Urinary bladder (tissue), 4 donors: ENCODE results near the gene DGKA. TPM values are rescaled to one million over a fixed set of nuclear protein-coding genes. Genes with fewer than 3 reads are reported as not detected.
"Not testable (repeated sequence)": the region's sequence is repeated elsewhere in the genome, so short reads cannot be mapped to it uniquely, and the experiment has no call there.

Source experiments
- DNase-seq: peaks from one replicate; pipeline ENCODE4 v3.0.0-alpha.2; 2015; ENCODE audit errors: extremely low spot score
- H3K27ac ChIP-seq: one replicate; pipeline ENCODE4 v1.5.1; 2013; ENCODE audit warnings: low read depth, mild to moderate bottlenecking, moderate library complexity
- H3K36me3 ChIP-seq: one replicate; pipeline ENCODE4 v1.6.1; 2013; ENCODE audit warnings: mild to moderate bottlenecking, moderate library complexity; ENCODE audit not compliant: insufficient read depth
- H3K4me1 ChIP-seq: one replicate; pipeline ENCODE4 v1.6.1; 2013; ENCODE audit warnings: mild to moderate bottlenecking, moderate library complexity; ENCODE audit not compliant: insufficient read depth
- H3K4me3 ChIP-seq: one replicate; pipeline ENCODE4 v1.5.1; 2013; ENCODE audit warnings: low read depth, low read length
- WGBS: extraction: QIAGEN DNeasy Blood & Tissue Kit; methylation state at CpG from one replicate; pipeline ENCODE4 v1.1.7; 2013; 5-methylcytosine and 5-hydroxymethylcytosine counted together
- polyA plus RNA-seq: library from polyadenylated mRNA; stranded (reverse); fragments of 200-250 nt; gene quantifications from one replicate; pipeline ENCODE4 v1.2.3, GENCODE V29; 2013
- total RNA-seq: library from RNA; depleted of rRNA; stranded (reverse); fragments of >200 nt; gene quantifications from one replicate; pipeline ENCODE4 v1.2.3, GENCODE V29; 2014
- donor health status: healthy with polysubstance abuse.
- donor health status: healthy.

The DGKA gene
- total and polyA plus RNA-seq, 2 donors: 31.7 to 33.6 TPM

- WGBS: under 1% methylated on average over 45 of the region's 45 CpGs
- Histone ChIP-seq H3K4me1 (no peaks in the 10 kb centered on the region), H3K36me3 (no peaks in the 10 kb centered on the region), H3K27ac (peak within 1 kb of the TSS; percentile 52), H3K4me3 (peak within 1 kb of the TSS; percentile 77)
- peak; percentile 76 for DNase-seq
These were observed 35.7 kb downstream of the DGKA start, which contains the start of gene CDK2 for GRCh38 chr12:55966408-55967281. TSS of gene CDK2 (plus strand) at chr12:55966830. CDS start at chr12:55967009, 179 bp downstream.

GRCh38 chr12:55969356-55969755, 38.4 kb downstream of the DGKA start:
- H3K27ac ChIP-seq: no peak overlapping the region
- WGBS: 64% methylated on average over 4 of the region's 4 CpGs
- H3K4me3 ChIP-seq: no peak overlapping the region
- H3K36me3 ChIP-seq: no peaks in the 10 kb centered on the region
- DNase-seq: no peak
- H3K4me1 ChIP-seq: no peaks in the 10 kb centered on the region

- 90% methylated on average over 7 of the region's 7 CpGs for WGBS
- Histone ChIP-seq H3K36me3 (no peaks in the 10 kb centered on the region), H3K4me3 (no peak overlapping the region), H3K27ac (no peak overlapping the region), H3K4me1 (peaks cover 2% of the 10 kb centered on the region)
- no peak for DNase-seq
These were observed 39.8 kb downstream of the DGKA start for GRCh38 chr12:55970775-55971174.

- H3K36me3 ChIP-seq: no peaks in the 10 kb centered on the region
- H3K4me3 ChIP-seq: no peak overlapping the region
- no peak overlapping the region for H3K27ac ChIP-seq
- WGBS: 46% methylated on average over 3 of the region's 3 CpGs
- DNase-seq: no peak
- peaks cover 2% of the 10 kb centered on the region for H3K4me1 ChIP-seq
These were observed 41.1 kb downstream of the DGKA start for GRCh38 chr12:55972042-55972441.

DNA sequence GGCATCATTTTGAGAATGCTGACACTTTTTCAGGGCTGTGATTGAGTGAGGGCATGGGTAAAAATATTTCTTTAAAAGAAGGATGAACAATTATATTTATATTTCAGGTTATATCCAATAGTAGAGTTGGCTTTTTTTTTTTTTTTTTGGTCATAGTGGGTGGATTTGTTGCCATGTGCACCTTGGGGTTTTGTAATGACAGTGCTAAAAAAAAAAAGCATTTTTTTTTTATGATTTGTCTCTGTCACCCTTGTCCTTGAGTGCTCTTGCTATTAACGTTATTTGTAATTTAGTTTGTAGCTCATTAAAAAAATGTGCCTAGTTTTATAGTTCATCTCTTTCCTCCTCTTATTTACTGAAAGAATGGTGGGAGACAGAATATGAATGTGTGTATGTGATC, 41.5 kb downstream of the DGKA start:
- Histone ChIP-seq H3K36me3 (no peaks in the 10 kb centered on the region), H3K4me1 (peaks cover 2% of the 10 kb centered on the region), H3K27ac (no peak overlapping the region), H3K4me3 (no peak overlapping the region)
- WGBS: 24% methylated on average over 1 of the region's 1 CpG
- DNase-seq: no peak

DNA sequence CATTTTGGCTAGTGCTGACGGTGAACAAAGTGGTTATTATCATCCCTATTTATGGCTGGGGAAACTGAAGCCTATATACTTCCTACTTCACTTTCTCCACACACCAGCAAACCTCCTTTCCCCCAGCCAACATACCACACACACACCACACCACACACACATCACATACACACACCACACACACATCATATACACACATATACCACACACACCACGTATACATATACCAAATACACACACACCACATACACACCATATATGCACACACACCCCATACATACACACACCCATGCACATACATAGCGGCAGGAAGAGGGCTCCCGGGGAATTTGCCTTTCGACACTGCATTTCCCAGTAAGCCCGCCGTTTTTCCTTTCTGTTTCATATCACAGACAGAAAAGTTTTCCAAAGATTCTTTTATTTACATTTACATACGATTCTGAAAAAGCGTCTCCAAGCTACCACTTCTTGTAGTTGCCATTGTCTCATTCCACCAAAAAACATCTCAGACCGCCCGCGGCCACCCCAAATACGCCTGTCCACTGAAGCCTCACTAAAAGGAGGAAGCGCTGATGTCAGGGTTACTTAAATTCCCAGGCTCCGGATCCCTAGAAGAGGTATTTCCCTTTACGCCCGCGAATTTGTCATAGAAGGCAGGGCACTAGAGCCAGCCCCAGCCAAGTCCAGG, 42.1 kb downstream of the DGKA start:
- Histone ChIP-seq H3K4me3 (peak overlapping the region; percentile 33), H3K4me1 (peaks cover 2% of the 10 kb centered on the region), H3K36me3 (no peaks in the 10 kb centered on the region), H3K27ac (peak overlapping the region; percentile 97)
- under 1% methylated on average over 18 of the region's 18 CpGs for whole genome bisulfite sequencing
- no peak for DNase-seq

DNA sequence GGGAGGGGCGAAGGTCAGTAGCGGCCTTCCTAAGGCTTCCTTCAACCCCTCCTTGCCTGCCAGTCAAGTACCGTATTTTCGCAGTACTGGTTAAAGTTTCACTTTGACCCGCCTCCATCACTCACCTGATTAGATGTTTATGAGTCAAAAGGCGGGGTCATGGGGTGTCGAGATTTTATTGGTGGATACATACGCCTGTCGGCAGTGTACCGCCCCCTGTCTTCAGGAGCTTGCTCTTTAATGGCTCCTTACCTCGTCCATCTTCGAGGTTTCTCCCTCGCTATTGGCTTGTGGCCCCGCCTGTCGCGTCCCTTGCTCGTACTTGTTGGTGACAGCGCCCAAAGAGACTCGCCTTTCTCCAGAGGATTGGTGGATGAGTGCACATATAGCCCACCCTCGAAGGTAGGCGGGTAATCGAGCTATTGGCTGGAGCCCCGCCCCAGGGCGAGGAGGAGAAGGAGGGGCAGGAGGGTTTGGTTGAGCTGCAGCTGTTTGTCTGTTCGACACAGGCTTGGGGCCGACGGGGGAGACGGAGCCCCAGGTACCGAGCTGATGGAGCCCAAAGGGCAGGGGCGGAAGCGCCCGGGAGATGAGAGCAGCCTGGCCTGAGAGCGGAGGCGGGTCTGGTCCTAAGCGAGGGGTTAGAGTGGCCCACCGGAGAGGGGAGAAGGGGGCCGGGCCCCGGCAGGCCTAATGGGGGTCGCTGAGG, 42.8 kb downstream of the DGKA start, which contains the start of gene RAB5B:
Gene RAB5B, plus strand, starts transcription at position 480 of the 709 bp plus-strand sequence. CDS start 12,883 bp downstream, outside the sequence.
- Histone ChIP-seq H3K4me3 (peak within 1 kb of the TSS; percentile 73), H3K36me3 (no peaks in the 10 kb centered on the region), H3K4me1 (peaks cover 2% of the 10 kb centered on the region), H3K27ac (peak within 1 kb of the TSS; percentile 97)
- DNase-seq: peak; percentile 100
- under 1% methylated on average over 39 of the region's 39 CpGs for WGBS

- under 1% methylated on average over 15 of the region's 15 CpGs for WGBS
- Histone ChIP-seq H3K4me3 (peak overlapping the region; percentile 73), H3K27ac (peak overlapping the region; percentile 89), H3K36me3 (no peaks in the 10 kb centered on the region), H3K4me1 (peaks cover 2% of the 10 kb centered on the region)
- DNase-seq: no peak
These were observed 43.4 kb downstream of the DGKA start for GRCh38 chr12:55974308-55974730.

DNA sequence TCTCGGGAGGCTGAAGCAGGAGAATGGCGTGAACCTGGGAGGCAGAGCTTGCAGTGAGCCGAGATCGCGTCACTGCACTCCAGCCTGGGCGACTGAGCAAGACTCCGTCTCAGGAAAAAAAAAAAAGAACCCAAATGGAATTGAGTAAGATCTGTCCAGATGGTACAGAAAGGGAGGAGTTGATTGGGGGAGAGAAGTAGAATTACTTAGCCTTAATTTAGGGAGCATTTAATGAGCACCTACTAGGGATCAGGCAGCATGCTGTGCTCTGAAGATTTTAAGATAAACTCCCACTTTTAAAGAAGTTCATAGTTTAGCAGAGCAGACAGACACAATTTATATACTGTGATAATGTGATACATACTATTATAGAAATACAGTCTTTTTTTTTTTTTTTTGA, 47.4 kb downstream of the DGKA start:
- H3K27ac ChIP-seq: no peak overlapping the region
- WGBS: 97% methylated on average over 7 of the region's 7 CpGs
- no peak overlapping the region for H3K4me3 ChIP-seq
- no peaks in the 10 kb centered on the region for H3K36me3 ChIP-seq
- no peak for DNase-seq
- peaks cover 2% of the 10 kb centered on the region for H3K4me1 ChIP-seq

DNA sequence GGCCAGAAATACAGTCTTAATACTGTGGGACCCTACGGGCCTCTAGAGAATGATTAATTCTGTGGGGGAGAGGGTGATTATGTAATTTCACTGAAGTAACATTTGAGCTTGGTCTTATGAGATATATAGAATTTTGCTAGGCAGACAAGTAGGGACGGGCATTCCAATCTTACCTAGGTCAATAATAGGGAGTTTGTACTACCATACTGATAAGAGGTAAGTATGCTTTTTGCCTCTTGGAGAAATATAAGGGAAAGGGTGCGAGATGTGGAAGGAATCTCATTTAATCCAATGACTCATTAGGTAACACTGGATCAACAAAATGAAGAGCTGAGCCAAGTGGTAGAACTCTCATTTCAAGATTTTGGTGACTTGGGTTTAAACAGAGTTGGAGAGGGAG, 48.1 kb downstream of the DGKA start:
- Histone ChIP-seq H3K4me3 (no peak overlapping the region), H3K27ac (no peak overlapping the region), H3K36me3 (no peaks in the 10 kb centered on the region), H3K4me1 (peaks cover 2% of the 10 kb centered on the region)
- 91% methylated on average over 3 of the region's 3 CpGs for WGBS
- no peak for DNase-seq

- H3K4me1 ChIP-seq, DNase-seq, H3K4me3 ChIP-seq, H3K27ac ChIP-seq, H3K36me3 ChIP-seq: not testable (repeated sequence)
- 70% methylated on average over 5 of the region's 5 CpGs for WGBS
These were observed 50.9 kb downstream of the DGKA start for GRCh38 chr12:55981882-55982281.

DNA sequence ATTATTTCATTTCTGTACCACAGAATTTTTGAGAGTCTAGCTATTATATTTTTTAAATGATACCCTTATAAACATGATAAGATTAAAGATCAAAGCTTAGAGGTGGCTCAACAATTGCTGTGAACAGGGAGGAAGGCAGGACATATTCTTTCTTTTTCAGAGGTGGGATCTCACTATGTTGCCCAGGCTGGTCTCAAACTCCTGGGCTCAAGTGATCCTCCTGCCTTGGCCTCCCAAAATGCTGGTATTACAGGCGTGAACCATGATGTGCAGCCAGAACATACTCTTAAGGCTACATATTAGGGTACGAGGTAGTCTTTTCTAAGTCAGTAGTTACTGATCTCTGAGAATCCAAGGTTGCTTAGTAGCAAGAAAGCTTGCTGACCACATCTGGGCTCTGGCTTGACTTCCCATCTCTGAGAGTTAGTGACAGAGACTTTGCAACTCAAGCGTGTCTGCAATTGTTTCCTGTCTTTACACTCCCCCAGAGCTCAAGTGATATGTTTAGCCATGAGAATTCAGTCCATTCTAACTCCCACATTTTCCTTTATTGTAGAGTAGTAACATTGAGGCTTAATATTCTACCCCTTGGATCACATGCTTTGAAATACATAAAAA, 51.5 kb downstream of the DGKA start:
- H3K36me3 ChIP-seq: no peaks in the 10 kb centered on the region
- WGBS: 74% methylated on average over 3 of the region's 3 CpGs
- no peak overlapping the region for H3K27ac ChIP-seq
- no peak overlapping the region for H3K4me3 ChIP-seq
- no peak for DNase-seq
- H3K4me1 ChIP-seq: no peaks in the 10 kb centered on the region

DNA sequence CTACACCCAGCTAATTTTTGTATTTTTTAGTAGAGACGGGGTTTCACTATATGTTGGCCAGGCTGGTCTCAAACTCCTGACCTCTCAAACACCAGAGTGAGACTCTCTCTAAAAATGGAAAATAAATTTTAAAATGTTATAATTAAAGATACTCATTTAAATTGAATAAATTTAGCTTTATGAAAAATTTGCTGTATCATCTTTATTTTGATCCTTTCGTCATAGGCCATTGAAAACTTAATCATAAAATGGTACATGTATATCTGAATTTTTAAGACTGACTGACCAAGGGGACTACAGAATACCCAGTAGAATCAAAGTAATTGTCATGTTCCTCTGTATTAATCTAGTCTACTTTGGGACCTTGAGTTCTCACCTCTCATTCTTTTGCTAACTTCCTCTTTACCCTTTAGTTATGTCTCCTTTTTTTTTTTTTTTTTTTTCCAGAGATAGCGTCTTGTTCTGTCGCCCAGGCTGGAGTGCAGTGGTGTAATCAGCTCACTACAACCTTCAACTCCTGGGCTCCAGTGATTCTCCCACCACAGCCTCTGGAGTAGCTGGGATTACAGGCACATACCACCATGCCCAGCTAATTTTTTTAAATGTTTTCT, 52.4 kb downstream of the DGKA start:
- Histone ChIP-seq H3K4me3 (no peak overlapping the region), H3K27ac (no peak overlapping the region), H3K36me3 (no peaks in the 10 kb centered on the region), H3K4me1 (no peaks in the 10 kb centered on the region)
- DNase-seq: no peak
- 80% methylated on average over 4 of the region's 4 CpGs for WGBS
